K562 (cell line): Measurements from ENCODE around the gene HAUS3. TPM values are rescaled to one million over a fixed set of nuclear protein-coding genes. Genes with fewer than 3 reads are reported as not detected.

Source experiments
- ATAC-seq: fragments of 200-7000 bp; cut with Tn5 transposase; 3 replicates; pipeline ENCODE4 v1.9.1; 2020; ENCODE audit warnings: moderate library complexity
- BruUV-seq: library from RNA; stranded (reverse); fragments of 400-500 nt; replicated peaks from 2 replicates; lab custom pipeline; 2021; lab: Mats Ljungman, UMichigan
- CTCF ChIA-PET: fragments of 300-600 bp; formaldehyde crosslinking; extraction: SDS; loops from one replicate; lab custom pipeline; 2021; ENCODE audit warnings: low intra/inter-chr PET ratio; lab: Yijun Ruan, JAX
- POLR2A ChIA-PET: fragments of 300-600, 350-650 bp; sonication (Branson Sonifier 250); formaldehyde crosslinking; extraction: SDS; loops from one replicate; lab custom pipeline; 2021; ENCODE audit warnings: antibody characterized with exemption, inconsistent platforms; lab: Yijun Ruan, JAX
- DNase-seq, 4 experiments: peaks; one replicate each; pipeline versions ENCODE4 v3.0.0 to v3.0.0-alpha.2; 2011 to 2018; ENCODE audit warnings: low spot score in 3 of 4, mixed read lengths in 3 of 4; ENCODE audit errors: extremely low read depth in 1 of 4
- FAIRE-seq: peaks from 2 replicates; lab custom pipeline; 2011; peaks lifted over from hg19 to GRCh38; lab: Jason Lieb, UNC
- H2AFZ ChIP-seq: 2 replicates; pipeline ENCODE4 v1.6.0; 2011; ENCODE audit warnings: low read depth, low read length, control low read depth, inconsistent platforms
- H3K27ac ChIP-seq: fragments of 200-600 bp; 3 replicates; pipeline ENCODE4 v1.8.0; 2011; ENCODE audit warnings: low read depth, mild to moderate bottlenecking, control low read depth, inconsistent platforms, low read length, moderate library complexity, mixed read lengths; ENCODE audit errors: extremely low read depth
- H3K27me3 ChIP-seq, 2 experiments: fragments of 300-600 bp in 1 of 2; 2 replicates in 1 of 2; 3 replicates in 1 of 2; pipeline versions ENCODE4 v1.6.0 to v1.8.0; 2011; ENCODE audit warnings: inconsistent platforms in 2 of 2, low read length in 2 of 2, mild to moderate bottlenecking in 1 of 2, mixed read lengths in 1 of 2, moderate library complexity in 1 of 2; ENCODE audit not compliant: control insufficient read depth in 2 of 2, insufficient read depth in 2 of 2
- H3K36me3 ChIP-seq: fragments of 300-600 bp; 3 replicates; pipeline ENCODE4 v1.8.0; 2011; ENCODE audit warnings: mild to moderate bottlenecking, low read length, inconsistent platforms; ENCODE audit not compliant: control insufficient read depth, insufficient read depth
- H3K4me1 ChIP-seq, 2 experiments: fragments of 200-600 bp in 1 of 2; replicated peaks in 1 of 2; 2 replicates in 1 of 2; 3 replicates in 1 of 2; pipeline versions ENCODE4 v1.5.1 to v1.8.0; 2011; ENCODE audit warnings: inconsistent platforms in 2 of 2, low read length in 2 of 2, mild to moderate bottlenecking in 1 of 2, mixed read lengths in 1 of 2, moderate library complexity in 1 of 2; ENCODE audit not compliant: control insufficient read depth in 2 of 2, insufficient read depth in 2 of 2
- H3K4me2 ChIP-seq: 2 replicates; pipeline ENCODE4 v1.6.1; 2011; ENCODE audit warnings: low read length, control low read depth, inconsistent platforms, mixed read lengths; ENCODE audit not compliant: insufficient read depth
- H3K4me3 ChIP-seq: fragments of 200-600 bp; sonication (generic), shearing (Covaris generic); 2 replicates; pipeline ENCODE4 v1.5.1; 2016; ENCODE audit warnings: control low read depth, inconsistent platforms
- H3K79me2 ChIP-seq: fragments of 200-600 bp; 3 replicates; pipeline ENCODE4 v1.8.0; 2011; ENCODE audit warnings: low read length, inconsistent platforms; ENCODE audit not compliant: control insufficient read depth, insufficient read depth
- H3K9ac ChIP-seq, 2 experiments: 2 replicates each; pipeline versions ENCODE4 v1.6.0 to v1.6.1; 2011; ENCODE audit warnings: low read depth in 2 of 2, low read length in 2 of 2, control low read depth in 1 of 2, inconsistent platforms in 1 of 2, mild to moderate bottlenecking in 1 of 2, mixed read lengths in 1 of 2; ENCODE audit not compliant: insufficient read depth in 1 of 2
- H3K9me1 ChIP-seq: one replicate; pipeline ENCODE4 v1.6.0; 2011; ENCODE audit warnings: inconsistent platforms, mild to moderate bottlenecking, low read length, moderate library complexity; ENCODE audit not compliant: control insufficient read depth, insufficient read depth
- H3K9me3 ChIP-seq: replicated peaks from 2 replicates; pipeline ENCODE4 v1.5.1; 2011; ENCODE audit warnings: low read depth, low read length, inconsistent platforms; ENCODE audit not compliant: control insufficient read depth, insufficient read depth
- H4K20me1 ChIP-seq: replicated peaks from 2 replicates; pipeline ENCODE4 v1.6.1; 2011; ENCODE audit warnings: low read length, inconsistent platforms, mixed read lengths; ENCODE audit not compliant: control insufficient read depth, insufficient read depth
- ADNP ChIP-seq: fragments of 200-800 bp; sonication (Bioruptor generic); IDR thresholded peaks from 2 replicates; pipeline ENCODE4 v1.6.1; 2016; ENCODE audit warnings: missing genetic modification characterization, missing compliant biosample characterization
- BRD9 ChIP-seq: fragments of 450-650 bp; IDR thresholded peaks from 2 replicates; pipeline ENCODE4 v1.6.1; 2018; ENCODE audit warnings: low read depth; ENCODE audit not compliant: partially characterized antibody
- FOXP1 ChIP-seq: sonication (generic); formaldehyde crosslinking; IDR thresholded peaks from 2 replicates; pipeline ENCODE4 v1.8.0; 2022; ENCODE audit warnings: mild to moderate bottlenecking, missing genetic modification reagents
- GATA2 ChIP-seq: sonication (generic); formaldehyde crosslinking; IDR thresholded peaks from 2 replicates; pipeline ENCODE4 v1.4.0; 2020; ENCODE audit warnings: mild to moderate bottlenecking, missing genetic modification reagents
- KDM4B ChIP-seq, 2 experiments: fragments of 450-650 bp in 1 of 2; sonication (generic) in 1 of 2; IDR thresholded peaks; 2 replicates each; pipeline ENCODE4 v1.6.1; 2016 to 2017; ENCODE audit warnings: borderline replicate concordance in 2 of 2, antibody characterized with exemption in 1 of 2, low read depth in 1 of 2, mild to moderate bottlenecking in 1 of 2
- LARP7 ChIP-seq: fragments of 450-650 bp; IDR thresholded peaks from 2 replicates; pipeline ENCODE4 v1.6.1; 2016
- MTA3 ChIP-seq: fragments of 450-650 bp; formaldehyde crosslinking; IDR thresholded peaks from 2 replicates; pipeline ENCODE4 v1.6.1; 2017; ENCODE audit warnings: mild to moderate bottlenecking, borderline replicate concordance
- NEUROD1 ChIP-seq: fragments of 150-350 bp; IDR thresholded peaks from 2 replicates; pipeline ENCODE4 v1.6.1; 2014; ENCODE audit warnings: borderline replicate concordance, low read length, low read depth; ENCODE audit not compliant: partially characterized antibody
- NFE2 ChIP-seq: IDR thresholded peaks from 2 replicates; pipeline ENCODE4 v1.6.1; 2014; ENCODE audit warnings: antibody characterized with exemption, low read depth
- PML ChIP-seq: IDR thresholded peaks from 2 replicates; pipeline ENCODE4 v1.6.1; 2012; ENCODE audit warnings: low read length, inconsistent platforms
- RBM34 ChIP-seq: fragments of 200-400 bp; formaldehyde crosslinking; IDR thresholded peaks from 2 replicates; pipeline ENCODE4 v1.6.1; 2018; ENCODE audit warnings: low read length, borderline replicate concordance; ENCODE audit not compliant: insufficient read depth
- TGIF2 ChIP-seq: sonication (generic); formaldehyde crosslinking; IDR thresholded peaks from 2 replicates; pipeline ENCODE4 v1.8.1; 2022; ENCODE audit warnings: mild to moderate bottlenecking, missing genetic modification reagents, moderate library complexity
- ZNF232 ChIP-seq: sonication (generic); formaldehyde crosslinking; IDR thresholded peaks from 2 replicates; pipeline ENCODE4 v1.8.0; 2022; ENCODE audit warnings: mild to moderate bottlenecking, missing genetic modification reagents
- ZNF436 ChIP-seq: fragments of 250-450, 450-650 bp; sonication (Bioruptor Pico); formaldehyde crosslinking; IDR thresholded peaks from 2 replicates; pipeline ENCODE4 v1.7.0; 2020; ENCODE audit warnings: mild to moderate bottlenecking
- ZNF717 ChIP-seq: fragments of 250-450 bp; sonication (Bioruptor Pico); IDR thresholded peaks from 2 replicates; pipeline ENCODE4 v1.5.0; 2021
- WGBS: fragments of 100-300 bp; shearing (Covaris generic); methylation state at CpG from one replicate; pipeline ENCODE4 v1.1.6; 2016; ENCODE audit warnings: low coverage, mixed read lengths; ENCODE audit not compliant: insufficient coverage; ENCODE audit errors: missing lambda C conversion rate; 5-methylcytosine and 5-hydroxymethylcytosine counted together
- in situ Hi-C: fragments of 300-500 bp; cut with MboI; formaldehyde crosslinking; loops from 4 replicates; pipeline ENCODE4 v1.15.0; 2018; ENCODE audit warnings: inconsistent platforms, mixed read lengths
- intact Hi-C: fragments of 100-400 bp; cut with micrococcal nuclease; formaldehyde crosslinking; loops from 2 replicates; pipeline ENCODE4 v1.14.2; 2022
- polyA plus RNA-seq, 8 experiments: library from polyadenylated mRNA; depleted of rRNA in 4 of 8; stranded (reverse) in 5 of 8; unstranded in 3 of 8; fragments of >200 nt; fragmentation: Nextera tagmentation in 2 of 8; fragmentation: Illumina TruSeq in 1 of 8; extraction: Ambion mirVana in 2 of 8; extraction: Trizol in 1 of 8; gene quantifications; 2 replicates each; pipeline versions ENCODE4 v1.2.1 to v1.2.3, GENCODE V29; 2011 to 2014; ENCODE audit warnings: inconsistent platforms in 1 of 8, missing spikeins in 1 of 8
- total RNA-seq, 7 experiments: library from RNA; depleted of rRNA in 6 of 7; stranded (reverse); fragments of >200 nt in 6 of 7; fragmentation: Illumina TruSeq in 2 of 7; extraction: Trizol in 2 of 7; gene quantifications; 2 replicates each; pipeline versions ENCODE4 v1.2.1 to v1.2.3, GENCODE V29; 2011 to 2021; ENCODE audit warnings: low replicate concordance in 1 of 7
- TF ChIP-seq, protein P1 (sequence below), 3 experiments: fragments of 200-800 bp in 1 of 3; fragments of 250-450 bp in 1 of 3; fragments of 450-650 bp in 1 of 3; sonication (Bioruptor Pico) in 1 of 3; sonication (Bioruptor generic) in 1 of 3; formaldehyde crosslinking in 1 of 3; IDR thresholded peaks; 2 replicates each; pipeline versions ENCODE4 v1.6.1 to v1.8.0; 2016 to 2022; ENCODE audit warnings: mild to moderate bottlenecking in 2 of 3, missing genetic modification characterization in 2 of 3, missing compliant biosample characterization in 1 of 3, moderate library complexity in 1 of 3

Gene HAUS3
- total and polyA plus RNA-seq, 9 of the 15 experiments (the other 6 are each of a cell fraction or from before 2014, with no cell fraction given): 8.9 to 25.7 (median 21.5) TPM

GRCh38 chr4:2259036-2259540 is 17.2 kb upstream of the HAUS3 start:
- no peak for ATAC-seq
- no peaks in the 10 kb centered on the region for H3K9me1 ChIP-seq
- H3K4me3 ChIP-seq: no peak overlapping the region
- H3K36me3 ChIP-seq: no peaks in the 10 kb centered on the region
- no peak for DNase-seq
- intact Hi-C loops: no loop called here
- H3K4me1 ChIP-seq: peaks cover 9 to 72% of the 10 kb centered on the region in 2 experiments; a peak in 4 of 5 replicates
- H3K4me2 ChIP-seq: no peak overlapping the region
- H2AFZ ChIP-seq: no peak overlapping the region
- 73% methylated on average over 11 of the region's 13 CpGs for WGBS
- no peaks in the 10 kb centered on the region for H3K27me3 ChIP-seq
- no peaks in the 10 kb centered on the region for H3K9me3 ChIP-seq
- H4K20me1 ChIP-seq: no peaks in the 10 kb centered on the region
- no peak overlapping the region for H3K27ac ChIP-seq
- H3K79me2 ChIP-seq: peaks cover 5% of the 10 kb centered on the region; the same call in 1 of the 3 replicates
- H3K9ac ChIP-seq: peak overlapping the region in 1 of 2 experiments; percentile 65; a peak in 2 of 4 replicates
- ChIA-PET POLR2A (interaction anchor here (1.8 to 2.3 kb wide), 2 partner anchors 9 to 11 kb away, joined by 7 to 10 read pairs; no protein-coding TSS in a partner anchor), CTCF (no interaction called here)
- in situ Hi-C loops: no loop called here
- BruUV-seq: no TSS peak
- TF ChIP-seq TGIF2 (CRISPR knock-in tag): no peak
- no peak for TF ChIP-seq MTA3
- no peak for TF ChIP-seq ADNP (tag)
- no peak for TF ChIP-seq KDM4B (IDR thresholded peaks at IDR 0.05; ENCODE audit: borderline replicate concordance in 2 of 2, low read depth in 1 of 2)
- no peak for TF ChIP-seq RBM34
- no peak for TF ChIP-seq PML
- no peak for TF ChIP-seq FOXP1 (CRISPR knock-in tag)
- no peak for TF ChIP-seq NEUROD1
- TF ChIP-seq, protein P1, sequence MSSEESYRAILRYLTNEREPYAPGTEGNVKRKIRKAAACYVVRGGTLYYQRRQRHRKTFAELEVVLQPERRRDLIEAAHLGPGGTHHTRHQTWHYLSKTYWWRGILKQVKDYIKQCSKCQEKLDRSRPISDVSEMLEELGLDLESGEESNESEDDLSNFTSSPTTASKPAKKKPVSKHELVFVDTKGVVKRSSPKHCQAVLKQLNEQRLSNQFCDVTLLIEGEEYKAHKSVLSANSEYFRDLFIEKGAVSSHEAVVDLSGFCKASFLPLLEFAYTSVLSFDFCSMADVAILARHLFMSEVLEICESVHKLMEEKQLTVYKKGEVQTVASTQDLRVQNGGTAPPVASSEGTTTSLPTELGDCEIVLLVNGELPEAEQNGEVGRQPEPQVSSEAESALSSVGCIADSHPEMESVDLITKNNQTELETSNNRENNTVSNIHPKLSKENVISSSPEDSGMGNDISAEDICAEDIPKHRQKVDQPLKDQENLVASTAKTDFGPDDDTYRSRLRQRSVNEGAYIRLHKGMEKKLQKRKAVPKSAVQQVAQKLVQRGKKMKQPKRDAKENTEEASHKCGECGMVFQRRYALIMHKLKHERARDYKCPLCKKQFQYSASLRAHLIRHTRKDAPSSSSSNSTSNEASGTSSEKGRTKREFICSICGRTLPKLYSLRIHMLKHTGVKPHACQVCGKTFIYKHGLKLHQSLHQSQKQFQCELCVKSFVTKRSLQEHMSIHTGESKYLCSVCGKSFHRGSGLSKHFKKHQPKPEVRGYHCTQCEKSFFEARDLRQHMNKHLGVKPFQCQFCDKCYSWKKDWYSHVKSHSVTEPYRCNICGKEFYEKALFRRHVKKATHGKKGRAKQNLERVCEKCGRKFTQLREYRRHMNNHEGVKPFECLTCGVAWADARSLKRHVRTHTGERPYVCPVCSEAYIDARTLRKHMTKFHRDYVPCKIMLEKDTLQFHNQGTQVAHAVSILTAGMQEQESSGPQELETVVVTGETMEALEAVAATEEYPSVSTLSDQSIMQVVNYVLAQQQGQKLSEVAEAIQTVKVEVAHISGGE (CRISPR knock-in tag; IDR thresholded peaks at IDR 0.05): no peak
- TF ChIP-seq ZNF232 (CRISPR knock-in tag): no peak
- TF ChIP-seq ZNF436 (CRISPR knock-in tag): no peak
- no peak for TF ChIP-seq GATA2 (CRISPR knock-in tag)
- TF ChIP-seq LARP7: no peak
- no peak for TF ChIP-seq NFE2
- TF ChIP-seq ZNF717 (CRISPR knock-in tag): no peak
- no peak for TF ChIP-seq BRD9
- no peak for FAIRE-seq
